ENCODE measurements around the gene COPB2.

COPB2 gene

DNA sequence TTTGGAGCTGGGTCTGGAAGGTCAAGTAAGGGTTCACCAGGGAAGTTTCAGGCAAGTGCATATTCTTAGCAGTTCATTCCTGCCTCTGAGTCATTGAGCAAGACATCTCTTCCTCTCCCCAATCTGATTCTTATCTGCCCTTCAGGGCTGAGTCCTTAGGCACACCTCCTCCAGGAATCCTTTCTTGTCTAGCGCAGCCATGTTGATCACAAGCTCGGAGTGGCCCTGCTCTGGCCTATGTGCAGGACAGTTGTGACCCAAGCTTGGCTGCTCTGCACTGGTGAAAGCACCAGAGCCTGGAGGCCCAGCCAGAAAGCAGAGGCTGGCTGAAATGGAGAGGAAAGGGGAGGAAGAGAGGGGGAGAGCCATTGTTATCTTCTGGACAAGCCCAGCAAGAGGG is 76.5 kb downstream of the COPB2 start:
- Mint-ChIP-seq H3K36me3 (ENCODE audit: low read depth) (no peaks in the 10 kb centered on the region), H3K4me1 (ENCODE audit: low read depth) (no peaks in the 10 kb centered on the region), H3K9me3 (no peaks in the 10 kb centered on the region), H3K4me3 (no peak overlapping the region), H3K27me3 (ENCODE audit: low read depth) (peaks cover 5% of the 10 kb centered on the region), H3K27ac (no peak overlapping the region)

- Mint-ChIP-seq H3K4me3 (no peak overlapping the region), H3K4me1 (ENCODE audit: low read depth) (no peaks in the 10 kb centered on the region), H3K27ac (no peak overlapping the region), H3K36me3 (ENCODE audit: low read depth) (no peaks in the 10 kb centered on the region), H3K27me3 (ENCODE audit: low read depth) (peaks cover 5% of the 10 kb centered on the region), H3K9me3 (no peaks in the 10 kb centered on the region)
Measured at GRCh38 chr3:139312416-139312815, 77.0 kb downstream of the COPB2 start.

DNA sequence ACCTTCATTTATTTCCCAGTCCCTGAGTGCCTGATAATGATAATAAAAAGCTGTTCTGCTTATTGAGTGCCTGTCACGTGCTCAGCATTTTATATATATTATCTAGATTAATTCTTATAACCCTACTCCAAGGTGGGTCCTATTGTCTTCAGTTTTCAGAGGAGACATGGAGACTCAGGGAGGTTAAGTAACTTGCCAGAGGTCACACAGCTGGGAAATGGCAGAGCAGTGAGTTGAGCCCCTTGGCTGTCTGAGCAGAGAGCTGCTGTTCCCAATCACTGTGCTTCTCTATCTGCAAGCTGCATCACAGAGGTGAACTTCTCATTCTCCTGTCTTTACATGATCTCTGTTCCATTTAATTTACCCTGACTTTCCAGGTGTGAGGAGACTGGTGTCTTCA is 77.9 kb downstream of the COPB2 start:
- Mint-ChIP-seq H3K36me3 (ENCODE audit: low read depth) (no peaks in the 10 kb centered on the region), H3K4me3 (no peak overlapping the region), H3K9me3 (no peaks in the 10 kb centered on the region), H3K27ac (no peak overlapping the region), H3K4me1 (ENCODE audit: low read depth) (no peaks in the 10 kb centered on the region), H3K27me3 (ENCODE audit: low read depth) (peaks cover 5% of the 10 kb centered on the region)

GRCh38 chr3:139310474-139310933 is 78.9 kb downstream of the COPB2 start:
- no peak overlapping the region for H3K4me3 Mint-ChIP-seq
- no peaks in the 10 kb centered on the region for H3K27me3 Mint-ChIP-seq (ENCODE audit: low read depth)
- no peaks in the 10 kb centered on the region for H3K9me3 Mint-ChIP-seq
- no peak overlapping the region for H3K27ac Mint-ChIP-seq
- no peaks in the 10 kb centered on the region for H3K4me1 Mint-ChIP-seq (ENCODE audit: low read depth)
- no peaks in the 10 kb centered on the region for H3K36me3 Mint-ChIP-seq (ENCODE audit: low read depth)

GRCh38 chr3:139309880-139310279 is 79.6 kb downstream of the COPB2 start:
- H3K4me1 Mint-ChIP-seq (ENCODE audit: low read depth): no peaks in the 10 kb centered on the region
- no peak overlapping the region for H3K27ac Mint-ChIP-seq
- H3K36me3 Mint-ChIP-seq (ENCODE audit: low read depth): no peaks in the 10 kb centered on the region
- H3K27me3 Mint-ChIP-seq (ENCODE audit: low read depth): no peaks in the 10 kb centered on the region
- H3K4me3 Mint-ChIP-seq: no peak overlapping the region
- no peaks in the 10 kb centered on the region for H3K9me3 Mint-ChIP-seq

DNA sequence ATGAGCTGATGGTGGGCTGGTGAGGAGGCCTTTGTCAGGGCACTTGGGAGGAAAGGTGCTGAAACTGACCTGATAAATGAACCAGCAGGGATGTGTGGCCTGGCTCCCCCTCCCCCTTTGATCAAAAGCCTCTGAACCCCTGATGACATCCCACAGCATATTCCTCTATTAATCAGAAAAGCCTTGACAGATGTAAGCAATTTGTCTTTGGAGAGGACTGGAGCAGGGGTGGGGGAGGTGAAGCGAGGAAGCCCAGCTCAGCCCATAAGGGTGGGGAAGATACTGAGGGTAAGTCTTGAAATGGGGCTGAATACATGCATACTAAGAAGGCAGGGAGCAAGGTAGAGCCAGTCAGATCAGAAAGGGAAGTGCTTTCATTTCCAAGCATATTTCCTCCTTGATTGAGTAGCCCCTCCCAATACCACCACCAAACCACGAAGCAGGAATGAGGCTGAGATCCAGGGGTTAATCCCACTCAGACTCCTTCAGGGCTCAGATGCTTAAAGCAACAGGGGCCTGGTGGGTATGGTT is 80.3 kb downstream of the COPB2 start:
- Mint-ChIP-seq H3K4me3 (no peak overlapping the region), H3K4me1 (ENCODE audit: low read depth) (peaks cover 3% of the 10 kb centered on the region), H3K36me3 (ENCODE audit: low read depth) (no peaks in the 10 kb centered on the region), H3K27ac (no peak overlapping the region), H3K9me3 (no peaks in the 10 kb centered on the region), H3K27me3 (ENCODE audit: low read depth) (no peaks in the 10 kb centered on the region)

DNA sequence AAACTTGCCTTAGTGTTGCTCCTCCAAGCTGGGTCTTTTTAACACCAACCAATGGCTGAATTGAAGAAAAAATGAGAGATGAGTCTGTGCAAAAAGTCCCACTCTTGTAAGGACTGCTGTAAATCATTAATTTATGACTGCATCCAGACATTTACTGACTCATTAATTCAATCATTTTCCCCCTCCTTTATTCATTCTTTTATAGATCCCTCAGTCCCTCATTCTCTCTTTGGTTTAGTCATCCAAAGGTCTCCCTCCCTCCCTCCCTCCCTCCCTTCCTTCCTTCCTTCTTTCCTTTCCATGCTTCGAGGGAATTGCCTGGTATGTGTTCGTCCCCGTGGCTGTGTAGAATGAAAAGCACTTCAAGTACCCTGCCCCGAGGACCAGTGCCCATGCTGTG is 80.9 kb downstream of the COPB2 start:
- H3K27me3 Mint-ChIP-seq (ENCODE audit: low read depth): no peaks in the 10 kb centered on the region
- no peak overlapping the region for H3K4me3 Mint-ChIP-seq
- H3K9me3 Mint-ChIP-seq: no peaks in the 10 kb centered on the region
- H3K36me3 Mint-ChIP-seq (ENCODE audit: low read depth): no peaks in the 10 kb centered on the region
- H3K27ac Mint-ChIP-seq: no peak overlapping the region
- H3K4me1 Mint-ChIP-seq (ENCODE audit: low read depth): peaks cover 3% of the 10 kb centered on the region

- H3K27me3 Mint-ChIP-seq (ENCODE audit: low read depth): no peaks in the 10 kb centered on the region
- H3K4me1 Mint-ChIP-seq (ENCODE audit: low read depth): peaks cover 4% of the 10 kb centered on the region
- H3K9me3 Mint-ChIP-seq: no peaks in the 10 kb centered on the region
- no peak overlapping the region for H3K4me3 Mint-ChIP-seq
- no peak overlapping the region for H3K27ac Mint-ChIP-seq
- no peaks in the 10 kb centered on the region for H3K36me3 Mint-ChIP-seq (ENCODE audit: low read depth)
Measured at GRCh38 chr3:139307601-139308555, 81.6 kb downstream of the COPB2 start.

Measured in T-helper 1 cell treated with Interleukin-12 subunit alpha and Interleukin-12 subunit beta and Interleukin-4 antibody, amounts not matched to agents 30 μg/mL and 1 μg/mL, for 36 hours (primary cell).